HepG2 (cell line): ENCODE measurements around the gene CREG2. TPM values are rescaled to one million over a fixed set of nuclear protein-coding genes. Genes with fewer than 3 reads are reported as not detected.

ENCODE experiments used
- ATF1 ChIP-seq: IDR thresholded peaks from 2 replicates; pipeline ENCODE4 v1.6.1; 2016; ENCODE audit warnings: mild to moderate bottlenecking, control low read depth
- CAMTA2 ChIP-seq: sonication (generic); formaldehyde crosslinking; IDR thresholded peaks from 2 replicates; pipeline ENCODE4 v1.4.0; 2020; ENCODE audit warnings: mild to moderate bottlenecking, missing genetic modification reagents, borderline replicate concordance
- CCDC6 ChIP-seq: sonication (generic); formaldehyde crosslinking; IDR thresholded peaks from 2 replicates; pipeline ENCODE4 v1.8.1; 2022; ENCODE audit warnings: mild to moderate bottlenecking, missing genetic modification reagents, moderate library complexity
- ELF4 ChIP-seq: sonication (generic); formaldehyde crosslinking; IDR thresholded peaks from 2 replicates; pipeline ENCODE4 v1.5.0; 2020; ENCODE audit warnings: missing genetic modification reagents, mild to moderate bottlenecking, moderate library complexity, borderline replicate concordance
- EZH2 ChIP-seq: conservative IDR thresholded peaks from 2 replicates; pipeline ENCODE4 v1.6.1; 2012; ENCODE audit warnings: mild to moderate bottlenecking, low read depth, low read length, moderate library complexity
- FOXA3 ChIP-seq: IDR thresholded peaks from 2 replicates; pipeline ENCODE4 v1.6.1; 2016; ENCODE audit warnings: missing genetic modification reagents, missing compliant biosample characterization
- FOXP1 ChIP-seq, 2 experiments: fragments of 450-650 bp in 1 of 2; IDR thresholded peaks; 2 replicates each; pipeline ENCODE4 v1.6.1; 2017 to 2018; ENCODE audit warnings: antibody characterized with exemption in 1 of 2
- GLMP ChIP-seq: sonication (generic); formaldehyde crosslinking; IDR thresholded peaks from 2 replicates; pipeline ENCODE4 v1.9.0; 2021; ENCODE audit warnings: missing genetic modification reagents, mild to moderate bottlenecking, borderline replicate concordance
- MEF2D ChIP-seq: sonication (generic); formaldehyde crosslinking; IDR thresholded peaks from 2 replicates; pipeline ENCODE4 v1.5.1; 2020; ENCODE audit warnings: mild to moderate bottlenecking, missing genetic modification reagents
- MIER2 ChIP-seq: IDR thresholded peaks from 2 replicates; pipeline ENCODE4 v1.6.1; 2016; ENCODE audit warnings: missing biosample characterization, missing genetic modification reagents
- MTA3 ChIP-seq: sonication (generic); formaldehyde crosslinking; IDR thresholded peaks from 2 replicates; pipeline ENCODE4 v1.4.0; 2020; ENCODE audit warnings: missing genetic modification reagents
- NCOA2 ChIP-seq: sonication (generic); formaldehyde crosslinking; IDR thresholded peaks from 2 replicates; pipeline ENCODE4 v1.8.0; 2022; ENCODE audit warnings: inconsistent platforms
- NR2F2 ChIP-seq: IDR thresholded peaks from 2 replicates; pipeline ENCODE4 v1.6.1; 2012; ENCODE audit warnings: low read depth, inconsistent platforms, borderline replicate concordance
- PRMT3 ChIP-seq: sonication (generic); formaldehyde crosslinking; IDR thresholded peaks from 2 replicates; pipeline ENCODE4 v1.8.1; 2022; ENCODE audit warnings: low read depth, mild to moderate bottlenecking, moderate library complexity, missing genetic modification reagents, borderline replicate concordance
- RBM22 ChIP-seq: fragments of 200-400 bp; formaldehyde crosslinking; optimal IDR thresholded peaks from 2 replicates; pipeline ENCODE3; 2017; ENCODE audit warnings: mild to moderate bottlenecking, low read length, moderate library complexity
- REST ChIP-seq, 2 experiments: IDR thresholded peaks; 2 replicates each; pipeline ENCODE4 v1.6.1; 2011 to 2012; ENCODE audit warnings: low read length in 2 of 2, borderline replicate concordance in 1 of 2, low read depth in 1 of 2, mild to moderate bottlenecking in 1 of 2, moderate library complexity in 1 of 2
- RNF219 ChIP-seq: sonication (generic); formaldehyde crosslinking; IDR thresholded peaks from 2 replicates; pipeline ENCODE4 v1.5.0; 2020; ENCODE audit warnings: mild to moderate bottlenecking, missing genetic modification reagents
- SMARCE1 ChIP-seq: fragments of 450-650 bp; IDR thresholded peaks from 2 replicates; pipeline ENCODE4 v1.6.1; 2017; ENCODE audit warnings: borderline replicate concordance
- SRSF4 ChIP-seq: fragments of 200-400 bp; formaldehyde crosslinking; IDR thresholded peaks from one replicate; pipeline ENCODE4 v1.6.1; 2018; ENCODE audit warnings: mild to moderate bottlenecking, low read depth, low read length, moderate library complexity; ENCODE audit not compliant: poor library complexity, severe bottlenecking
- YY1 ChIP-seq: IDR thresholded peaks from 2 replicates; pipeline ENCODE4 v1.6.1; 2011; ENCODE audit warnings: low read length, low read depth, moderate library complexity, mild to moderate bottlenecking; ENCODE audit not compliant: insufficient read depth, insufficient replicate concordance
- ZNF10 ChIP-seq: sonication (generic); formaldehyde crosslinking; IDR thresholded peaks from 2 replicates; pipeline ENCODE4 v1.4.0; 2020; ENCODE audit warnings: mild to moderate bottlenecking, low read depth, missing genetic modification reagents, borderline replicate concordance
- ZNF121 ChIP-seq: sonication (generic); formaldehyde crosslinking; IDR thresholded peaks from 2 replicates; pipeline ENCODE4 v1.5.0; 2020; ENCODE audit warnings: mild to moderate bottlenecking, missing genetic modification reagents
- ZNF333 ChIP-seq: sonication (generic); formaldehyde crosslinking; IDR thresholded peaks from 2 replicates; pipeline ENCODE4 v1.4.0; 2020; ENCODE audit warnings: mild to moderate bottlenecking, missing genetic modification reagents, borderline replicate concordance
- ZNF343 ChIP-seq: sonication (generic); formaldehyde crosslinking; IDR thresholded peaks from 2 replicates; pipeline ENCODE4 v1.4.0; 2020; ENCODE audit warnings: mild to moderate bottlenecking, missing genetic modification reagents
- polyA plus RNA-seq, 8 experiments: library from polyadenylated mRNA; depleted of rRNA in 3 of 8; stranded (reverse) in 7 of 8; unstranded in 1 of 8; fragments of >200 nt; fragmentation: Illumina TruSeq in 4 of 8; extraction: Trizol in 4 of 8; gene quantifications; 2 replicates each; pipeline versions ENCODE4 v1.2.1 to v1.2.3, GENCODE V29; 2011 to 2016; ENCODE audit warnings: low read depth in 4 of 8, missing spikeins in 1 of 8, mixed read lengths in 1 of 8; ENCODE audit not compliant: insufficient read depth in 1 of 8
- total RNA-seq, 5 experiments: library from RNA; depleted of rRNA; stranded (reverse); fragments of >200 nt; fragmentation: Illumina TruSeq; extraction: Trizol; gene quantifications; 2 replicates each; pipeline ENCODE4 v1.2.3, GENCODE V29; 2016; ENCODE audit warnings: low read depth in 1 of 5

The CREG2 gene
- total and polyA plus RNA-seq, 2 of the 13 experiments (the other 11 are each of a cell fraction or from before 2014, with no cell fraction given) = 0.18 to 0.26 TPM

- no peak for TF ChIP-seq SRSF4
- no peak for TF ChIP-seq YY1
- no peak for TF ChIP-seq ZNF121 (CRISPR knock-in tag)
- peak in 1 of 2 experiments; percentile 71; a peak in 2 of 4 replicates for TF ChIP-seq REST (IDR thresholded peaks at IDR 0.05; ENCODE audit: borderline replicate concordance in 1 of 2, low read depth in 1 of 2, low read length in 2 of 2)
- TF ChIP-seq FOXA3 (CRISPR knock-in tag) = no peak; the same call in 1 of the 2 replicates
- no peak for TF ChIP-seq RBM22
- TF ChIP-seq MEF2D (CRISPR knock-in tag) = peak; percentile 67; the same call in 1 of the 2 replicates
- peak; percentile 66; the same call in 1 of the 2 replicates for TF ChIP-seq CCDC6 (CRISPR knock-in tag)
- TF ChIP-seq ZNF343 (CRISPR knock-in tag) = peak; percentile 85
- TF ChIP-seq SMARCE1 = no peak
- no peak for TF ChIP-seq ZNF10 (CRISPR knock-in tag)
- no peak for TF ChIP-seq RNF219 (CRISPR knock-in tag)
- TF ChIP-seq NR2F2 = no peak
- no peak for TF ChIP-seq ZNF333 (CRISPR knock-in tag)
- TF ChIP-seq GLMP (CRISPR knock-in tag) = no peak
- TF ChIP-seq EZH2 = no peak
- TF ChIP-seq NCOA2 = peak; percentile 52; the same call in 1 of the 2 replicates
- no peak for TF ChIP-seq MTA3 (CRISPR knock-in tag)
- peak; percentile 87; the same call in 1 of the 2 replicates for TF ChIP-seq CAMTA2 (CRISPR knock-in tag)
- TF ChIP-seq FOXP1 (IDR thresholded peaks at IDR 0.05) = no peak
- TF ChIP-seq FOXP1 (CRISPR knock-in tag; IDR thresholded peaks at IDR 0.05) = no peak
- peak; percentile 41; the same call in 1 of the 2 replicates for TF ChIP-seq ELF4
- TF ChIP-seq PRMT3 (CRISPR knock-in tag) = no peak
- no peak for TF ChIP-seq MIER2 (CRISPR knock-in tag)
- TF ChIP-seq ATF1 = peak; percentile 46; the same call in 1 of the 2 replicates
Observed at GRCh38 chr2:101330253-101330933, 56.9 kb downstream of the CREG2 start (continued).
